HepG2 (cell line): ENCODE measurements around the gene ENC1. TPM values are rescaled to one million over a fixed set of nuclear protein-coding genes. Genes with fewer than 3 reads are reported as not detected.

ENCODE experiments used
- CREM ChIP-seq, 2 experiments: sonication (generic) in 1 of 2; formaldehyde crosslinking in 1 of 2; IDR thresholded peaks; 2 replicates each; pipeline versions ENCODE4 v1.4.0 to v1.6.1; 2016 to 2020; ENCODE audit warnings: antibody characterized with exemption in 1 of 2, mild to moderate bottlenecking in 1 of 2, missing genetic modification reagents in 1 of 2
- GABPB1 ChIP-seq: IDR thresholded peaks from 2 replicates; pipeline ENCODE4 v1.6.1; 2016; ENCODE audit warnings: mild to moderate bottlenecking, missing genetic modification reagents, moderate library complexity, missing compliant biosample characterization
- PHF20 ChIP-seq: sonication (generic); formaldehyde crosslinking; IDR thresholded peaks from 2 replicates; pipeline ENCODE4 v1.5.0; 2020; ENCODE audit warnings: mild to moderate bottlenecking, missing genetic modification reagents
- POLR2AphosphoS5 ChIP-seq: IDR thresholded peaks from 2 replicates; pipeline ENCODE4 v1.6.1; 2012; ENCODE audit warnings: low read depth, low read length
- RXRB ChIP-seq: IDR thresholded peaks from 2 replicates; pipeline ENCODE4 v1.6.1; 2016; ENCODE audit warnings: borderline replicate concordance, missing genetic modification reagents, missing compliant biosample characterization
- SCMH1 ChIP-seq: sonication (generic); formaldehyde crosslinking; IDR thresholded peaks from 2 replicates; pipeline ENCODE4 v1.9.0; 2021; ENCODE audit warnings: missing genetic modification reagents, mild to moderate bottlenecking, borderline replicate concordance
- TFDP1 ChIP-seq: IDR thresholded peaks from 2 replicates; pipeline ENCODE4 v1.6.1; 2016; ENCODE audit warnings: missing compliant biosample characterization, missing genetic modification reagents, borderline replicate concordance
- ZBED4 ChIP-seq: sonication (generic); formaldehyde crosslinking; IDR thresholded peaks from 2 replicates; pipeline ENCODE4 v1.4.0; 2020; ENCODE audit warnings: missing genetic modification reagents, borderline replicate concordance
- ZBTB42 ChIP-seq: sonication (generic); formaldehyde crosslinking; IDR thresholded peaks from 2 replicates; pipeline ENCODE4 v1.5.0; 2020; ENCODE audit warnings: mild to moderate bottlenecking, missing genetic modification reagents
- ZNF12 ChIP-seq: sonication (generic); formaldehyde crosslinking; IDR thresholded peaks from 2 replicates; pipeline ENCODE4 v1.5.0; 2020; ENCODE audit warnings: missing genetic modification reagents
- ZNF432 ChIP-seq: sonication (generic); formaldehyde crosslinking; IDR thresholded peaks from 2 replicates; pipeline ENCODE4 v1.5.0; 2020; ENCODE audit warnings: missing genetic modification reagents, mild to moderate bottlenecking, borderline replicate concordance
- ZNF691 ChIP-seq: sonication (generic); formaldehyde crosslinking; IDR thresholded peaks from 2 replicates; pipeline ENCODE4 v1.4.0; 2020; ENCODE audit warnings: missing genetic modification reagents, low read depth, mild to moderate bottlenecking, borderline replicate concordance
- ZNF7 ChIP-seq: IDR thresholded peaks from 2 replicates; pipeline ENCODE4 v1.6.1; 2016; ENCODE audit warnings: missing biosample characterization, missing genetic modification reagents
- ZSCAN25 ChIP-seq: sonication (generic); formaldehyde crosslinking; IDR thresholded peaks from 2 replicates; pipeline ENCODE4 v1.8.0; 2022; ENCODE audit warnings: mild to moderate bottlenecking, missing genetic modification reagents
- polyA plus RNA-seq, 8 experiments: library from polyadenylated mRNA; depleted of rRNA in 3 of 8; stranded (reverse) in 7 of 8; unstranded in 1 of 8; fragments of >200 nt; fragmentation: Illumina TruSeq in 4 of 8; extraction: Trizol in 4 of 8; gene quantifications; 2 replicates each; pipeline versions ENCODE4 v1.2.1 to v1.2.3, GENCODE V29; 2011 to 2016; ENCODE audit warnings: low read depth in 4 of 8, missing spikeins in 1 of 8, mixed read lengths in 1 of 8; ENCODE audit not compliant: insufficient read depth in 1 of 8
- total RNA-seq, 5 experiments: library from RNA; depleted of rRNA; stranded (reverse); fragments of >200 nt; fragmentation: Illumina TruSeq; extraction: Trizol; gene quantifications; 2 replicates each; pipeline ENCODE4 v1.2.3, GENCODE V29; 2016; ENCODE audit warnings: low read depth in 1 of 5
- TF ChIP-seq, protein P1 (sequence below): sonication (generic); formaldehyde crosslinking; IDR thresholded peaks from 2 replicates; pipeline ENCODE4 v1.4.0; 2020; ENCODE audit warnings: missing genetic modification reagents, borderline replicate concordance
- TF ChIP-seq, protein P2 (sequence below): IDR thresholded peaks from 2 replicates; pipeline ENCODE4 v1.6.1; 2018; ENCODE audit warnings: missing genetic modification reagents
- TF ChIP-seq, protein P3 (sequence below): sonication (generic); IDR thresholded peaks from 2 replicates; pipeline ENCODE4 v1.6.1; 2016; ENCODE audit warnings: low read depth, borderline replicate concordance

The ENC1 gene
- total and polyA plus RNA-seq, 2 of the 13 experiments (the other 11 are each of a cell fraction or from before 2014, with no cell fraction given) = 63.8 to 64.4 TPM

GRCh38 chr5:74684900-74685851, 44.6 kb upstream of the ENC1 start, which contains the start of gene HEXB (continued):
- TF ChIP-seq RXRB (CRISPR knock-in tag) (0 out of 2 replicates have a peak, but pooled peaks have one; percentile 25), TFDP1 (CRISPR knock-in tag) (peak; percentile 85; the same call in 1 of the 2 replicates), GABPB1 (CRISPR knock-in tag) (peak; percentile 84), ZSCAN25 (CRISPR knock-in tag) (peak; percentile 39; the same call in 1 of the 2 replicates), ZNF691 (peak; percentile 21; the same call in 1 of the 2 replicates), ZNF7 (CRISPR knock-in tag) (no peak), POLR2AphosphoS5 (peak; percentile 61; the same call in 1 of the 2 replicates), PHF20 (peak; percentile 52), SCMH1 (CRISPR knock-in tag) (no peak), ZNF12 (no peak), ZNF432 (CRISPR knock-in tag) (no peak), ZBED4 (peak; percentile 89; the same call in 1 of the 2 replicates), CREM (IDR thresholded peaks at IDR 0.05) (no peak), CREM (CRISPR knock-in tag; IDR thresholded peaks at IDR 0.05) (no peak), ZBTB42 (no peak)
- TF ChIP-seq, protein P1, sequence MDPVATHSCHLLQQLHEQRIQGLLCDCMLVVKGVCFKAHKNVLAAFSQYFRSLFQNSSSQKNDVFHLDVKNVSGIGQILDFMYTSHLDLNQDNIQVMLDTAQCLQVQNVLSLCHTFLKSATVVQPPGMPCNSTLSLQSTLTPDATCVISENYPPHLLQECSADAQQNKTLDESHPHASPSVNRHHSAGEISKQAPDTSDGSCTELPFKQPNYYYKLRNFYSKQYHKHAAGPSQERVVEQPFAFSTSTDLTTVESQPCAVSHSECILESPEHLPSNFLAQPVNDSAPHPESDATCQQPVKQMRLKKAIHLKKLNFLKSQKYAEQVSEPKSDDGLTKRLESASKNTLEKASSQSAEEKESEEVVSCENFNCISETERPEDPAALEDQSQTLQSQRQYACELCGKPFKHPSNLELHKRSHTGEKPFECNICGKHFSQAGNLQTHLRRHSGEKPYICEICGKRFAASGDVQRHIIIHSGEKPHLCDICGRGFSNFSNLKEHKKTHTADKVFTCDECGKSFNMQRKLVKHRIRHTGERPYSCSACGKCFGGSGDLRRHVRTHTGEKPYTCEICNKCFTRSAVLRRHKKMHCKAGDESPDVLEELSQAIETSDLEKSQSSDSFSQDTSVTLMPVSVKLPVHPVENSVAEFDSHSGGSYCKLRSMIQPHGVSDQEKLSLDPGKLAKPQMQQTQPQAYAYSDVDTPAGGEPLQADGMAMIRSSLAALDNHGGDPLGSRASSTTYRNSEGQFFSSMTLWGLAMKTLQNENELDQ (CRISPR knock-in tag) = no peak
- TF ChIP-seq, protein P2, sequence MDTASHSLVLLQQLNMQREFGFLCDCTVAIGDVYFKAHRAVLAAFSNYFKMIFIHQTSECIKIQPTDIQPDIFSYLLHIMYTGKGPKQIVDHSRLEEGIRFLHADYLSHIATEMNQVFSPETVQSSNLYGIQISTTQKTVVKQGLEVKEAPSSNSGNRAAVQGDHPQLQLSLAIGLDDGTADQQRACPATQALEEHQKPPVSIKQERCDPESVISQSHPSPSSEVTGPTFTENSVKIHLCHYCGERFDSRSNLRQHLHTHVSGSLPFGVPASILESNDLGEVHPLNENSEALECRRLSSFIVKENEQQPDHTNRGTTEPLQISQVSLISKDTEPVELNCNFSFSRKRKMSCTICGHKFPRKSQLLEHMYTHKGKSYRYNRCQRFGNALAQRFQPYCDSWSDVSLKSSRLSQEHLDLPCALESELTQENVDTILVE (CRISPR knock-in tag) = no peak
- TF ChIP-seq, protein P3, sequence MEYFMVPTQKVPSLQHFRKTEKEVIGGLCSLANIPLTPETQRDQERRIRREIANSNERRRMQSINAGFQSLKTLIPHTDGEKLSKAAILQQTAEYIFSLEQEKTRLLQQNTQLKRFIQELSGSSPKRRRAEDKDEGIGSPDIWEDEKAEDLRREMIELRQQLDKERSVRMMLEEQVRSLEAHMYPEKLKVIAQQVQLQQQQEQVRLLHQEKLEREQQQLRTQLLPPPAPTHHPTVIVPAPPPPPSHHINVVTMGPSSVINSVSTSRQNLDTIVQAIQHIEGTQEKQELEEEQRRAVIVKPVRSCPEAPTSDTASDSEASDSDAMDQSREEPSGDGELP = peak; percentile 67; the same call in 1 of the 2 replicates
